Forelimb muscle (tissue), 1 donor: ENCODE data around the gene RPL22. TPM values are rescaled to one million over a fixed set of nuclear protein-coding genes. Genes with fewer than 3 reads are reported as not detected.
A peak's percentile ranks its signal among the peaks of the same experiment; 100 is the strongest.

Source experiments
- DNase-seq: peaks from one replicate; pipeline ENCODE4 v3.0.0-alpha.2; 2013; ENCODE audit warnings: low read depth
- polyA plus RNA-seq: library from polyadenylated mRNA; unstranded; fragments of 120-200 nt; gene quantifications from one replicate; pipeline ENCODE4 v1.2.1, GENCODE V29; 2013; ENCODE audit not compliant: insufficient read length

Gene RPL22
- 687 TPM for polyA plus RNA-seq

DNA sequence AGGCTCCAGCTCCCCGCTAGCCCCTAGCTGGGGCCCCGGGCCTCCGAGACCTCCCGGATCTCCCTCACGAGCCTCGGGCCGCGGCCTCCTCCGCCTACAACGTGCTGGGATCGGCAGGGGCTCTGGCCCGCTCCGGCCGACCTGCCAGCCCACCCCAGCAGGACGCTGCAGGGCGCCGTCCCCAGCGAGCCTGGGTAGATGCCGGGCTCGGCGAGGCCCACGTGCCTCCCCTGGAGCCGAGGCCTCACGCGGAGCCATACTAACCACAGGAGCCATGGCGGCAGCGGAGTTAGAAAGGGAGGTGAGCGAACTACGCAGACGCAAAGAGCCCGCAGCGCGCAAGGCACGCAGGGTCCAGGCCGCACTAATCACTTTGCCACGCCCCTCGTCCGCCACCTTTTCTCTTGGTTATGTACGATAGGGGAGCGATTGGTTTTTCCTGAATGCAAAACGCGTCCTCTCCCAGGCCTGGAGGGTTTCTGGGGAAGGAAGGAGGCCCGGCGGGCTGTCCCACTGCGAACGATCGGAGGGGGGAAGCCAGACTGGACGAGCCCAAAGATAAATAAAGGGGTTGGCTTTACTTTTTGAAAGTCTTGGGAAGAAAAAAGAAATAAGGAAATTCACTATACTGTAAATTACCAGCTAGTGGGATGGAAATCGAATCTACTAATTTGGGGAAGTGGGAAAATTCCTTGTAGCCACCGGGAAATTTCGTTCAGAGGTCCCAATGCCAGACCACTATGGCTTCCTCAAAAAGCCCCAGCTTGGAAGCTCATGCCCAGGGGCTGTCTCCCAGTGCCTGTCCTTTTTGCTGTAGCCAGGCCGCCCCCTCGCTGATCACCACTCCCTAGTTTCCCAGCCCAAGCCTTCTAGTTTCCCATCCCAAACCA lies at the start of gene RPL22:
Gene RPL22 (minus strand): TSS at position 298 of the 890 bp plus-strand sequence. CDS start 22 bp downstream, at position 276.
- peak; percentile 98 for DNase-seq

- no peak for DNase-seq
These were observed 48.9 kb upstream of the RPL22 start for GRCh38 chr1:6248161-6248776.

DNA sequence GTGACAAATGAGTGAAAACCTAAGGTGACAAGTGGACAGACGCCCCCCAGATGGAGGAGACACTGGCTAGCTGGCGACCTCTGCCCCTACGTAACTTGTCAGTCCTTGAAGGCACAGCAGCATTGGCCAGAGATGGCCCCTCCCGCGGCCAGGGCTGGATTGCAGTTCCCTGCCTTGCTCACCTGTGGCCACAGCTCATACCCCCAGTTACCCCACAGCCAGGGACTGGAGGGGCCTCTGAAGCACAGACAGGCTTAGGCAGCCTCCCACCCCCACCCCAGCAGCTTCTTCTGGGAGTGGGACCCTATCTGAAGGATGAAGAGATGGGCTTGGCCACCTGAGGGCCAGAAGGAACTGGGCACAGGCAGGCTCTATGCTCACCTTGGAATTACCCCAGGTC lies 48.3 kb upstream of the RPL22 start:
- DNase-seq, result no peak

GRCh38 chr1:6246497-6247467 lies 47.4 kb upstream of the RPL22 start:
- DNase-seq, result no peak

DNA sequence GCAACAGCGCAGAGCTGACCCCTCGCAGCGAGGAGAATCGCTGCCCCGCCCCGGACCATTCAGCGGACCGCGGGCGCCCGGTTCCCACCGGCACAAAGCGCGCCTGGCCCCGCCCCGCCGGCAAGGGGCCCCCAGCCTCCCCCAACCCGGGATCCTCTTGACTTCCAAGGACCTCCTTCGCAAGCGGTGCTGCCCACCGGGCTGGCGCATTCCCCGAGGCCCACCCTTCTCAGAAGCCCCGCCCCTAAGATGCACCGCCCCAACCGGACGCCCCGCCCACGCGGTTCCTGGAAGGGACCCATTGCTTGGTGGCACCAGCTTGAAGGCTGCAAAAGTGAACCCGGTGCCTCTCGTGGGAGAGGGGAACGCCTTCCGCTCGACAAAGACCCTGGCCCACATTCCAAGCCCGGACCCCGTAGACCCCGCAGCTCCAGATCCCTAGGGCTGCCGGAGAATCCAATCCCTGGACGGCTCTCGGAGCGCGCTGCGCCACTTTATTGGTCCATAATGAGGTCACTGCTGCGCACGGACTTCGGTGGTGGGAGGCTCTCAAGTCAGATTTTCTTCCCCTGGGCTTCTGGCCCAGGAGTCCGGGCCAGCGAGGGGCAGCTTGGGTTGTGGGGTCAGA lies 46.6 kb upstream of the RPL22 start:
- DNase-seq, result no peak

GRCh38 chr1:6245086-6245868 lies 45.9 kb upstream of the RPL22 start:
- peak; percentile 47 for DNase-seq

GRCh38 chr1:6244401-6245049 lies 45.1 kb upstream of the RPL22 start:
- DNase-seq, result no peak

- DNase-seq, result no peak
These were observed 44.6 kb upstream of the RPL22 start, which contains the start of gene HES3 for GRCh38 chr1:6243993-6244392. Gene HES3, plus strand, starts transcription at chr1:6244179. Its CDS starts 187 bp downstream, at chr1:6244366.

- no peak for DNase-seq
These were observed 43.8 kb upstream of the RPL22 start for GRCh38 chr1:6243053-6243834.

- DNase-seq, result no peak
These were observed 42.7 kb upstream of the RPL22 start for GRCh38 chr1:6241887-6242740.

DNA sequence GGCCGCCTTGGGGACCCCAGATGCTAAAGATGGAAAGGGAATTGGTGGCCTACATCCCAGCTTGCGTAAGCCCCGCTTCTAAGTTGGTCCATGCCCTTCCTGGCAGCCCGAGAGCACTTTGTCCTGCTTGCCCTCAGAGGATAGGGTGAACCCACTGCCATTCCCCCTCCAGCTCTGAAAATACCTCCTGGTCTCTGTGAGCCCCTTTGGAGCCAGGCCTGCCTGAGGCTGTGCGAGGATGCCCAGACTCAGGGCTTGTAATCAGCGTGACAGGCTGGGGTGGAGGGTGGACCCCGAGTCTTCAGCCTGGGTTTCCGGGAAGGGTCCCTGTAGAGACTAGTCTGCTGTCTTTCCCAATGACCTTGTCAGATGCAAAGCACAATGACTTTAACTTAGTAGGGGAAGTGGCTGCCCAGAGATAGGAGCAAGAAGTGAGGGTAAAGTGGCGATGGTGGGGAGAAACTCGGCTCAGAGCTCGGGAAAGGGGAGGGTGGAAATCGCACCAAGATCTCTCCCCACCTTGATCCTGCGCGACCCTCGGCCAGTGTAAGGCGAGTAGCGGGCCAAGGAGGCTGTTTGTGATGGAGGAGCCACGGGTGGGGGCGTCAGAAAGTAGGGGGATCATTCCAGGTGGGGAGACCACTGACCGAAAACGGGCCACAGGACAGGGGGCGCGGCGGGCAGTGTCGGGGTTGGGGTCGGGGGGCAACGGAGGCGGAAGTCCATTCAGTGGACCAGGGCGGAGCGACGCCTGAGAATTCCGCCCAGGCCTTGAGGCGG lies 41.9 kb upstream of the RPL22 start:
- no peak for DNase-seq

DNA sequence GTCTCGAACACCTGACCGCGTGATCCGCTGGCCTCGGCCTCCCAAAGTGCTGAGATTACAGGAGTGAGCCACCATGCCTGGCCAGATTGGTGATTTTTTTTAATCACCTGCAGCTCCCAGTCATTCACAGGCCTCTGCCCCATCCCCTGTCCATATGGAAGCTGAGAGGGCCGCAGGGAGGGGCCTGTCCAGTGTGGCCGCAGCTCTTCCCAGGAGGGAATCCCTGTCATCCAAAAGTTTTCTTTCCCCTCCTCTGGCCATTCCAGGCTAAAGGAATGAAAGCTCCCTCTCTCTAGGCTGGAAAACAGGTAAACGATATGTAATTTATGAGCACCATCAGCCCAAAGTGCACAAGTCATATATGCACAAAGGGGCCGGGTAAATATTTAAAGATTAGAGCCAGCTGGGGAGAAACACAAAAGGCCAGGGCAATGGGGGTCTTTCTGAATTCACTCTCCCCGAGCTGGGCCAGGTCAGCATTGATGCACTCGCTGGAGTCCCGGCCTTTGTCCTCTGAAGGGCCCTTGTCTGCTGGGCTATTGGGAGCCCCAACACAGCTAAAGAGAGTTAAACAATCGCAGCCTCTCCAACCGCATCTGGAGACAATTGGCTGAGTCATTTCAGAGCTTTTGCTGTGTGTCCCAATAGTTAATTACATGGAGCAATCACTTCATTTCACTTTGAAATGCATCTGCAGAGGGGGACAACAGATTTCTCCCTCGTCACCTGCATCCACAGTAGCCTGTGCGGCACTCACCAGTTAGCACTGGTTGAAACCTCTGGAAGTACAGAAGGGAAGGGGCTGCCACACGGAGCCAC lies 40.8 kb upstream of the RPL22 start:
- no peak for DNase-seq

- DNase-seq, result no peak
These were observed 39.9 kb upstream of the RPL22 start for GRCh38 chr1:6239213-6239752.

- DNase-seq, result no peak
These were observed 37.7 kb upstream of the RPL22 start for GRCh38 chr1:6237093-6237492.

- no peak for DNase-seq
These were observed 35.9 kb upstream of the RPL22 start for GRCh38 chr1:6235296-6235677.
